ENCODE results near the gene PYHIN1.

Gene PYHIN1

GRCh38 chr1:158931055-158931737 lies at the start of gene PYHIN1:
Gene PYHIN1, plus strand, starts transcription at chr1:158931552. Its CDS starts 5,359 bp downstream, at chr1:158936911.
- peak; percentile 49 for DNase-seq

- no peak for DNase-seq
Measured at GRCh38 chr1:158893654-158894053, 37.7 kb upstream of the PYHIN1 start.

- no peak for DNase-seq
Measured at GRCh38 chr1:158898722-158899121, 32.6 kb upstream of the PYHIN1 start.

- DNase-seq = peak; percentile 45
Measured at GRCh38 chr1:158901623-158902022, 29.7 kb upstream of the PYHIN1 start.

GRCh38 chr1:158916085-158916484 lies 15.3 kb upstream of the PYHIN1 start:
- DNase-seq = no peak

DNA sequence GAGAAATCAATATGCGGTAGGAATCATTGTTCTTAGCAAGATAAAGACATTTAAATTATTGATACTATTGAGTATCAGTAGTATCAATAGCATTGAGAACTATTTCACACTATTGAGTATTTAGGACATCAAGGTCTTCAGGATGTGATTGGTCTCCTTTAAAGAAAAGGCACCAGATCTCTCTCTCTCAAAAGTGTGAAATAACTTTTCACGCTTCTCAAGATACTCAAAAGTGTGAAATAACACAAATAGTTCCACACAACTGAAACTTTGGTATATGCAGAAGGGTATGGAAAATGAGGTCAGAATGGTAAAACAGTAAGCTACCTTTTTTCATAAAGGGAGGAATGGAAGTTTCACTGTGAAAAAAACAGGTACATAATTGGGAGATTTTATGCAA lies 6.7 kb upstream of the PYHIN1 start:
- DNase-seq = no peak

DNA sequence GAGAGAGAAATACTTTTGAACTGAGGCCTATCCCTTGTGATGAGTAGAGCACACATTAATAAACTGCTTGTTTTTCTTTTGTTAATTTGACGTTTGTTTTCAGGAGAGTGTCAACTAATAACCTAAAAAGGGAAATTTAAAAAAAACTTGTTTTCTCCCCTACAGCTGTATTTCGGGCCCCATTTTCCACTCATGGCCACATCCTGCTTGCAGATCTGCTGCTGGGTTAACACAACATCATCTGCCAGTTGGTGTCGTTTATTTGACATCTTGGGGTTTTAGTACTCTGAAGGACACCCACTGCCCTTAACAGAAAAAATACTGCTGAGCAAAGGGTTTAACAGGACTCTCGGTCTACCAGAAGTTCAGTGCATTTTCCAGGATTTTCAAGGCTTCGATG lies 848 bp upstream of the PYHIN1 start:
- no peak for DNase-seq

- DNase-seq = no peak
Measured at GRCh38 chr1:158932171-158932570, 819 bp downstream of the PYHIN1 start.

DNA sequence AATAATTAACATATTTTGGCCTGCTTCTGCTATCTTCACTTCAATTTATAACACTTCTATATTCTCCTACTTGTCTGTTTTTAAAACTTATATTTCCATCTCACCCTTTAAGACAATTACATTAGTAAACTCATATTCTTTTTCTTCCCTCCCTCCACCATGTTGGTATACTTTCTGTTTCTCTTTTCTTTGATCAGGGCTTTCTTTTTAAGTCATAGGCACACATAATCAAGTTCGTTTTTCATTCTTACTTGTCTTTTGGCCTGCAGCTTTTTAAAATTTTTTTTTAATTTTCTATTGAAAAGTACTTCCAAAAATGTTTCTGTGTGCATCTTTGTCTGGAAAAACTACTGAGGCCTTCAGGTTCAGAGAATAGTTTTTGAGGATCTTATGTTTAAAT lies 2.3 kb downstream of the PYHIN1 start:
- DNase-seq = peak; percentile 29

DNA sequence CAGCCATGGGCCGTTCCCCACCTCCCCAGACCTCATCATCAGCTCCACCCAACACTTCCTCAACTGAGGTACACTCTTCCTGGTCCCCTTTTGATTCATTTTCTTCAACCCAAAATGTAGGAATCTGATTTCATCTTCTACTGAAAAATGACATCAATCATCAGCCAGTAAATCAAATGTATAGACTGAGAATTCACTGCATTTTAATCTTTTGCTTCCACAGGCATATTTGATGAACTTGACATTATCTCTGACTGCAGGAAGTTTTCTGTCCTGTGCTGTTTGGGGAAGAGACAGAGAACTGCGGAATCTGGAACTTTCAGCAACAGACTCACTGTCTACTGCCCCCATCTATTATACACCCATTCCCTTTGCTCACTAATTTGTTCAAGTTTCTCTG lies 7.8 kb downstream of the PYHIN1 start:
- no peak for DNase-seq

DNA sequence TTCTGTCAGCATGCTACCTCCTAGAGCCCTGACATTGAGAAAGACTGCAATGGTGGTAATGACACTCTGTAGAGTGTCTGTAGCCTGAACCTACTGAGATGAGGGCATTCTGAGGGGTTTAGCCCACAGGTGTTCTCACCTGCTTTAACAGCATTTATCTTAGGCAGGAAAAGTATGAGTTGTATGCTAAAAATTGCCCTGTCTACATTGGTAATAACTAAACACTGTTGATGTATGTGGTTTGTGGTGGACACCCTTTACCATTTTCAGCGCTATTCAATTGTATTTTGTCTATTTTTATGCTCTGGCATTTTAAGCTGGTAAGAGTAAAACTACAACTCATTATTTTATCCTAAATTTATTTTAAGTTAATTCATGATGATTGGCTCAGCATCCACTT lies 10.0 kb downstream of the PYHIN1 start:
- no peak for DNase-seq

DNA sequence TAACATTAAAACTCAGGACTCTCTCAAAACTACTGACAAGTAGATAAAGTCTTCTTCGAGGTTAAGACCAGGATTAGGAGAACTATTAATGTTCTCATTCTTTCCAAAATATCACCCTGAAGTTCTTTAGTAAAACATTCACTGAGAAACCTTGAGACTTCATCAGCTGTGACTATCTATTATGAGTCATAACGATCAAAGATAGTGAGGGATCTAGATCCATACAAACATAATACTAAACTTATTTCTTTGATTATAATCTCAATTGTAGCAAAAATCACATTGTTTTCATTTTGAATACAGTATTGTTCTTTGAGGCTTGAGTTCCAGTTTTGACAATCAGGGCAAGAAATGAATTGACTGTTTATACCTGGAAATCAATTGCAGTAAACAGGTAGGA lies 11.1 kb downstream of the PYHIN1 start:
- DNase-seq = no peak

GRCh38 chr1:158943059-158943458 lies 11.7 kb downstream of the PYHIN1 start:
- DNase-seq = no peak

DNA sequence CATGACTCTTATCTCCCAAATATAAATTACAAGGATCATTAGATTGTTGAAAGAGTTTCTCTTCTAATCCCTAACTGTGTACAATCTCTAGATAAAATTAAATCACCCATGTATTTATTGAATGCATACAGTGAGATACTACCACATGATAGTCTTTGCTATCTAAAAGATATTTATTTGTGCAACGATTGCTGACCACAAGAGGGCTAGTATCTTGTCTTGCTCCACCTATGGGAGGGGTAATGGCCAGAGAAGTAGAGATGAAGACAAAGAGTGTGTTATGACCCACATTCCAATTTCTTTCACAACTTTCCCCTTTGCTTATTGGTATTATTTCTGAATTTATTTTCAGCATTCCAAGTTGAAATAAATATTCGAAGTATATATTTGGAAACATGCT lies 13.7 kb downstream of the PYHIN1 start:
- no peak for DNase-seq

DNA sequence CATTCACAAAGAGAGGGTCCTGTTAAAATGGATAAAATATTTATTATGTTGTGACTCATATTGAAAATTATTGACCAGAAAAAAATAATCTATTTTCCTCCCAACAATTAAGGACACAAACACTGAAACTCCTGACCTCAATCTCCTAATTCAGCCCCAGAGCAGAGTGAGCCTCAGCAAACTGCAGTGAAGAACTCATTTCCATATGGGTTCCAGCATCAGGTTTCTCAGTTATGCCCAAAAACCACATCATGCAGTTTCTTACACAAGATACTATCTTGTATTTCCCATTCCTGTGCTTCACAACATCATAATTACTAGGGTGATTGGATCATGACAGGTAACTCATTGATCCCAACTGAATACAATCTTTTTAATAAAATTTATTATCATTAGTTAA lies 15.4 kb downstream of the PYHIN1 start:
- DNase-seq = no peak

GRCh38 chr1:158951956-158952355 lies 20.6 kb downstream of the PYHIN1 start:
- no peak for DNase-seq

DNA sequence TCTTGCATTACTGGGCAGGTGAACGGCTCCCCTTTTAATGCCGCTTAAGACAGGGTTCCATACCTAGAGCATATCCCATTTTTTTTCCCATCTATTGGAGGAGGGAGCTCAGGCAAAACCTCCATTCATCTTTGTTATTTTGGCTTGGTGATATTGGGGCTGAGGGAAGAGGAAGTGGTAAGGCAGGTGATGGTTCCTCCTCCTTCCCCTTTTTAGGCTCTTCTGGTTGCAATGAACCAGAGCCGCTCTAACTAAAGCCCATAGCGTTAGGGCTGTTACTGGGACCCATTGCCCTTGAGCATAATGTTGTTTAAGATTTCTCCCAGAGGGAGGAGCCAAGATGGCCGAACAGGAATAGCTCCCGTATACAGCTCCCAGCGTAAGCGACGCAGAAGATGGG lies 21.1 kb downstream of the PYHIN1 start:
- DNase-seq = no peak

GRCh38 chr1:158961178-158961577 lies 29.8 kb downstream of the PYHIN1 start:
- peak; percentile 4 for DNase-seq

DNA sequence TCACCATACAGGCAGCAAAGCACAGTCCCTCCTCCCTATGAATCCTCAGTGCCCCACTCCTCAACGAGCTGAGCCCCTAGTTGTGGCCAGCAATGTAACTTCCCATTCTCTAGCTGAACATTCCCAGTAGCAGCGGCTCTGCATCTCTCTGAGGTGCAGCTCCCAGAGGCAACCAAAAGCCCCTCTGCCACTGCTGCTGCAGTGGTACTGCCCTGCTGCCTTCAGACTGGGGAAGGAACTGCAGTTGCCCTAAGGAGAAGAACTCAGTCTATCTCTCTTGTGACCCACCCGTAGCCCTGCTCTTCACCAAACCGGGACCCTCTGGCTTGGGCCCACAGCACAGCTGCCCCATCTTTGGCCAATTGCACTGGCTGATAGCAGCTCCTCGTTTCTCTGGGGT lies 31.6 kb downstream of the PYHIN1 start:
- DNase-seq = no peak

DNA sequence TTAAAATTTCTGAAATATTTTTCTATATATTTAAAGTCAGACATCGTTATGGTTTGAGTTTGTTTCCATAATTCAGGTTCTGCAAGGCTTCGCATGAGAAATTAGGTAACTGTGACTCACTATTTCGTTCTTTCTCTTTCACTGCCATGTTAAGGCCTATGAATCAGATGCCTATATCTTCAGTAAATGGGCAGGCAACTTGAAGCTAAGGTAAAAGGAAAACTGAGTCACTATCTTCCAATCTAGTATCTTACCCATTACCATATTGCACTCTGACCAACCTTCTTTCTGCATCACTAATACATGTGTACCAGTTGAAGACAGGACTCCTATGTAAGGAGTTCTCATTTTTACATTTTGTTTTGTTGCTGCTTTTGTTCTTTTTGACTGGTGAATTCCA lies 37.8 kb downstream of the PYHIN1 start:
- DNase-seq = no peak

GRCh38 chr1:158969855-158970254 lies 38.5 kb downstream of the PYHIN1 start:
- no peak for DNase-seq

DNA sequence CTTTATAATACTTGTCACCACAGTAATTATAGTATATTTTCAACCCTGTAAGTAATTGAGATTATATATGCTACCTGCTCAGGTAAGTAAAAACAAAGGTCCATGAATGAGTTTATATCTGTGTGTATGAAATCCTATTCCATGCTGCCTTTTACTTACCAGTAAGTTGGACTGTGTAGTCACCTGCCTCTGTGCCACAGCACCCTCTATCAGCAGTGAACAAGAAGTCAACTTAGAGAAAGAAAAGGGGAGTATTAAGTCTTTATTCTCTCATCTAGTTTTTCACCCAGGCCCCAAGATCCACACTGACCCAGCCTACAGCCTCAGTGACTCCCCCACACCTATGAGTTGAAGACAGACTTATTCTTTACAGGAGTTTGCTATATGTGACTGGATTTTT lies 41.5 kb downstream of the PYHIN1 start:
- no peak for DNase-seq

DNA sequence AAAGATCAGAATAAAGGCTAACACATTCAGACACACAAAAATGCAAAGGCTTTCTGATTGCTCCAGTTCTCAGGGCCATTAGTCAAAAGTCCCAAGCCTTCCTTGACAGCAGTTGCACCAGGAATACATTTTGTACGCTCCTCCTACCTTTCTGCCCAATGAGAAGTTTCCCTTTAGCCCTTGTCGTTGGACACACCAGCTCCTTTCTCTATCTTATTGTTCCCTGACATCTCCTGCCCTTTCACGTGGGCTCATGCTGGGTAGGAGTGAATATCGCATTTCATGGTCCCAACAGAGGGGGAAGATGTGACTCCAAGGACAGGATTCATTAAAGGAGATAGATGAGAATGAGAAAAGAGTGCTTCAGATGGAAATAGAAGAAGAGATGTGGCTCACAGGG lies 44.9 kb downstream of the PYHIN1 start:
- no peak for DNase-seq

- no peak for DNase-seq
Measured at GRCh38 chr1:158978730-158979129, 47.4 kb downstream of the PYHIN1 start.

DNA sequence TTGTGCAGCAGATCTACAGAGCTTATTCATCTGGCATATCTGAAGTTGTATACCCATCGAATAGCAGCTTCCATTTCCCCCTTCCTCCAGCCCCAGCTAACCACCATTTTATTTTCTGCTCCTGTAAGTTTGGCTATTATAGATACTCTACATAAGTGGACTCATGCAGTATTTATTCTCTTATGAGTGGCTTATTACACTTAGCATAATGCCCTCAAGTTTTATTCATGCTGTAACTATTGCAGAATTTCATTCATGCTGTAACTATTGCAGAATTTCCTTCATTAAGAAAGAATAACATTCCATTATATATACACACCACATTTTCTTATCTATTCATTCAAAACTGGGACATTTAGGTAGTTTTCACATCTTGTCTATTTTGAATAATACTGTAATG lies 47.9 kb downstream of the PYHIN1 start:
- no peak for DNase-seq

- no peak for DNase-seq
Measured at GRCh38 chr1:158983235-158983634, 51.9 kb downstream of the PYHIN1 start.
